Activated CD4-positive, alpha-beta T cell treated with anti-CD3 and anti-CD28 coated beads, Interleukin-2, amount 50 U/mL, for 1 hour (primary cell): Measurements from ENCODE around the gene PTGES2.
"Not testable (repeated sequence)": the region's sequence is repeated elsewhere in the genome, so short reads cannot be mapped to it uniquely, and the experiment has no call there.

Experiments used
- DNase-seq: peaks from one replicate; pipeline ENCODE4 v3.0.0-alpha.2; 2020

The PTGES2 gene

DNA sequence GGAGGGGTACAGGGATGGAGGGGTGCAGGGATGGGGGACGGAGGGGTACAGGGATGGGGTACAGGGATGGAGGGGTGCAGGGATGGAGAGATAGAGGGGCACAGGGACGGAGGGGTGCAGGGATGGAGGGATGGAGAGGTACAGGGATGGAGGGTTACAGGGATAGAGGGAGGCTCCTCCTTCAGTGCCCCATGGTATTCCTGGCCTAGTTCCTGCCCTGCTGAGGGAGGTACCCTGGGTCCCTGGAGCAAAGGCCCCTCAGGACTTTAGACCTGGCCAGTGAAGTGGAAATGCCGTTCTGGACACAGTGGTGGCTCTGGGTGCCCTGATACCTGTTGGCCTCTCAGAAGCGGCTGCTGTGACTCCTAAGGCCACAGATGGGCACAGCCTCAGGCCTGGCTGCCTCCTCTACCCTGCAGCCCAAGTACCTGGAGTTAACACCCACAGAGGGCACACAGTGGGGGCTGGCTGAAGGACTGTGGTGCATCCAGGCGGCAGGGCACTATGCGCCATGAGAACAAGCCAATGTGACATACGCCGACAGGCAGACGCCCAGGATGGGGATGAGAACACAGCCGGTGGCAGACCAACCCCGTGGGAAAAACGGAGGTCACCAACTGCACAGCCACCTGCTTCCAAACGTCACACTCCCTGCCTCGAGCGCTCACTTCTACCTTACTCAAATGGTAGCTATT is 8.4 kb downstream of the PTGES2 start:
- no peak for DNase-seq

DNA sequence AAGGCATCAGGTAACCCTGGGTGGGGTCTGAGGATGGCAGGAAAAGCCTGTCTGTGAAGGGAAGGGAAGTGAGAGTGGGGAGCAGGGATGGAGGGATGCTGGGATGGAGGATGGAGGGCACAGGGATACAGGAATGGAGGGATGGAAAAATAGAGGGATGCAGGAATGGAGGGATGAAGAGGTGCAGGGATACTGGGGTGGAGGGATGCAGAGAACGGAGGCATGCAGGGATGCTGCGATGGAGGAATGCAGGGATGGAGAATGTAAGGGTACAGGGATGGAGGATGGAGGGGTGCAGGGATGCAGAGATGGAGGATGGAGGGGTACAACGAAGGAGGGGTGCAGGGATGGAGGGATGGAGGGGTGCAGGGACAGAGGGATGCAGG is 9.1 kb downstream of the PTGES2 start:
- DNase-seq = no peak

DNA sequence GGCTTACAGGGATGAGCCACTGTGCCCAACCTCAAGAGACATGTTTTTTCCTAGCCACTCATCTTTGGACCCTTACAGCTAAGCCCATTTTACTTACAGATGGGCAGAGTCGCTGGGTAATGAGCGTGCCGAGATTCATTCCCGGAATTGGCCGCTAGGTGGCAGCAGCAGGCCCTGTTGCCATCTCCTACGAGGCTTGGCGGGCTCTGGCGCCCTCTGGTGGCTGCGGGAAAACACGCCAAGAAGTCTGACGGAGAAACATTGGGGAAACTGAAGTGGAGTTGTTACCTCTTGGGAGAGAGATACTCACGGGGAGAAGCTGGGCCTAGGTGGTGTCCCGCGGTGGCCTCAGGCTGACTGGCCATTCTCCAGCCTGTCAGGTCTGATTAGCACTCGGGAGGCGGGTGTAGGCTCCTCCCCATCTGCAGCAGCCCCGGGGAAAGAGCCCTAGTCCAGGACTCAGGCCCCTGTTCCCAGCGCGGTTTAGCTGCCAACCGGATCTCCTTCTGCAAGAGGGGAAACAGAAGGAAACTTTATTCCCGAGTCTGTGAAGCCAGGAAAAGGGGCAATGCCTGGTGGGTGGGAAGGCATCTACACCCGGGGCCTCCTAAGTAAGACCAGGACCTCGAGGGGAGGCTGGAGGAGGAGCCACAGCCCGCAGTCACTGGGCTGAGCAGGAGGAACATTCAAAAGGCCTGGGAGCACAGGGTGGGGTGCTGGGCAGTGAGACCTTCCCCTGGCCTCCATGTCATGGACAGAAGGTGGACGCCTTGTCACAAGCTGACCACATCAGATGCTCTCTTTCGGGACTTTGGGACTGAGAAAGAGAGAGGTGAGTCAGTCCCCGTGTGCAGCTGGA is 9.7 kb downstream of the PTGES2 start:
- peak; percentile 99 for DNase-seq

DNA sequence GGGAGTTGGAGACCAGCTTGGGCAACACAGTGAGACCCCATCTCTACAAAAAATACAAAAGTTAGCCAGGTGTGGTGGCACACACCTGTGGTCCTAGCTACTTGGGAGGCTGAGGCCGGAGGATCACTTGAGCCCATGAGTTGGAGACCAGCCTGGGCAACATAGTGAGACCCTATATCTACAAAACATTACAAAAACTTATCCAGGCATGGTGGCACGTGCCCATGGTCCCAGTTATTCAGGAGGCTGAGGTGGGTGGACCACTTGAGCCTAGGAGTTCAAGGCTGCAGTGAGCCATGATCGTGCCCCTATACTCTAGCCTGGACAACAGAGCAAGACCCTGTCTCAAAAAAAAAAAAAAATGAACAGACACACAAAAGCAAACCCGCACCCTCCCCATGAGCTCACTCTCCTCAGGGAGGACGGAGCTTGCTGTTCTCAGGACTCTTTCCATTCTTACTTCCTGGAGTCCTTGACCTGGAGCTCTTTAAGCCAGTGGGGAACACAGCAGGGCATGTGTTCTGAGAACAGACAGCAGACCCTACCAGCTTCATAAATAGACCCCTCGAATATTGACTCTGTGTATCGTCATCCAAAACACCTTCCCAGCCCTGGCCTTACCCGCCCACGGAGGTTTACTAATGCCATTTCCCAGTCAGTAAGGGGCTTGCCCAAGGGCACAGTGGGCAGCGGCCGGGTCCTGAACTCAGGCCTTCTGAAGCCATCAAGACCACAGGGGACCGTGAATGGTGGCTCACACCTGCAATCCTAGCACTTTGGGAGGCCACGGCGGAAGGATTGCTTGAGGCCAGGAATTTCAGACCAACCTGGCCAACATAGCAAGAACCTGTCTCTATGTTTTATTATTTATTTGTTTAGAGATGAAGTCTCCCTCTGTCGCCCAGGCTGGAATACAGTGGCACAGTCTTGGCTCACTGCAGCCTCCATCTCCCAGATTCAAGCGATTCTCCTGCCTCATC is 11.1 kb downstream of the PTGES2 start:
- DNase-seq = no peak

DNA sequence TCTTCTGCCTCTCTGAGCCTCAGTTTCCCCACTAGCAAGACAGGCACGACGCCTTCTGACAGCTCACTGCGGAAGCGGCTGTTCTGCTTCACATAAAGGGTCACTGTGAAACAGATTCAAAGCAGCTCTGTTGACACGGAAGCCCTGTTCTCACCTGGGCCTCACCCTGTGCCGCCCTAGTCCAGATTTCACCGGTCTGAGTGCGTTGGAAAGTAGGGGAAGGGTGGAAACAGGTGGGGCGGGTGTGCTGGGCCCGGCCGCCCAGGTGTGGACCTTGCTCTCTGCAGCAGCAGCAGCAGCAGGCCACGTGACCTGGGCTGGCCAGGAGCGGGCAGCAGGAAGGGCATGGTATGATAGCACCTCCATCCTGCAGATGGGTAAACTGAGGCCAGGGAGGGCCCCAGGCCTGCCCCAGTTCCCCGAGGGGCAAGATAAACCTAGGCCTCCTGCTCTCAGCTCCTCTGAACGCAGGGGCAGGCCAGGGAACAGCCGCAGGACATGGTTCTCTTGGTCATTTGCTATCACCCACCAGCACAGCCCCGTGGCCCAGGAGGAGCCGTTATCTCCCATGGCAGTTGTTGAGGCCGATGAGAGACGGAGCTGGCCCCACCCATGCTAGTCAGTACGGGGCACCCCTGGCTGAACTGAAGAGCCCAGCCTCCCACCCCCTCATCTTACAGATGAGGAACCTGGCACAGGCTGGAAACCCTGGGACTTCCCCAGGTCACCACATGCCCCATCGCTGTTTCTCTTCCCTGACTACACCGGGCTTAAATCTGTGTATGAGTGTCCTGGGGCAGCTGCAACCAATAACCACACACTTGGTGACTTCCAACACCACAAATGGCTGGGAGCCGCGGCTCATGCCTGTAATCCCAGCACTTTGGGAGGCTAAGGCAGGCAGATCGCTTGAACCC is 12.1 kb downstream of the PTGES2 start:
- DNase-seq = no peak

DNA sequence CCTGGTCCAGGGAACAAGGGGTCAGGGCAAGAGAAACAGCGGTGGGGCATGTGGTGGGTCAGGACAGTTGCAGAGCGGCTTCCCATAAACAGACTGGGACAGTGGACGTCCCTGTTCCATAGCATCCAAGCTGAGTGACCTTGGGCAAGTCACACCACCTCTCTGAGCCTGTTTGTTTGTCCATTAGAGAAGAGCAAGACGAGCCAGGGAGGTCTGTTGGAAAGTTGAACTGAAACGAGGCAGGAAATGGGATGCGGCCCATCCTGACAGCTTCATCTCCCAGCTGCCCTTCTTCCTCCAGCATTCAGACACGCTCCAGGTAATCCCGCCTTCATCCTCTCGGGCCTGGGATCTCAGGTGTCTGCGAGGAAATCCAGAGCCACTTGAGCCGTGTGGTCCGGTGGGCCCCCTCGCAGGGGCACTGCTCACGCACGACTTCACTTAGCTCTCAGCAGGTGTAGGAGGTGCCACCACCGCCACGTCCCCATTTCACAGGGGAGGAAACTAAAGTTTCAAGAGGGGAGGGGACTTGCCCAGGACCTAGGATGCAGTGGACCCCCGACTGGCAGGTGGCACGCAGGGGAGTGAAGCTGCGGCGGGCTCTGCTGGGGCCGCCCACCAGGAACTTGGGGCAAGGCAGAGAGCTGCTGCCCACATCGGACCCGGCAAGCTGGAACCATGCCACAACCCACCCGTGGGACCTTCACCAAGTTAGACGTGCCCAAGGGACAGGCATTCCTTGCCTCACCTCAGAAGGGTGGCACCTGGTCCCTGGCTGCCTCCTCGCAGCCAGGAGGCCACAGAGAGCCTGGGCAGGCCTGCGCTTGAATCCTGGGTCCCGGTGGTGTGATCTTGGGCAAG is 13.0 kb downstream of the PTGES2 start:
- DNase-seq = no peak

DNA sequence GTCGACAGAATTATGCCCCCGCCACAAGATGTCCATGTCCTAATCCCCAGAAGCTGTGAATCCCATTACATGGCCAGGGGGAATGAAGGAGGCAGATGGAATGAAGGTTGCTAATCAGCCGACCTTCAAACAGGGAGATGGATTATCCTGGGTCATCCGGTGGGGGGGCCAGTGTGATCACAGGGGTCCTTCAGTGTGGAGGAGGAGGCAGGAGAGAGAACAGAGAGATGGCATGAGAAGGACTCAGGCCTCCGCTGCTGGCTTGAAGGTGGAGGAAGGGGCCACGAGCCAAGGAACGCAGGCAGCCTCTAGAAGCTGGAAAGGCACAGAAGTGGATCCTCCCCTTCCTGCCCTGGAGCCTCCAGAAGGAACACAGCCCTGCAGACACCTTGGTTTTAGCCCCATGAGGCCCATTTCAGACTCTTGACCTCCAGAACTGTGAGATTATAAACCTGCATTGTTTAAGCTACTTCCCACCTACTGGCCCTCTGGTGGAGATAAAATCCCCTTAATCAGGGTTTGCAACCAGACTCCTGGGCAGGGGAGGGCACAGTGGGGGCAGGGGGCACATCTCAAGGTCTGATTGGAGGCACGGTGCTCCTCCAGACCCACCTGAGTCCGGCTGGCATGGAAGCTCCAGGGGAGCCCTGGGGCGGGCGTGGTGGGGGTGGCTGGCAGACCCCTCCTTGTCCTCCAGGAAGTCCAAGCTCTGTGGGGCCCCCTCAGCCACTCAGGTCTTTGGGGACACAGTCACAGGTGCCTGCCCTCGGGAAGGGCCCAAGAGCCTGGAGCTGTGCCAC is 13.8 kb downstream of the PTGES2 start:
- DNase-seq = no peak

DNA sequence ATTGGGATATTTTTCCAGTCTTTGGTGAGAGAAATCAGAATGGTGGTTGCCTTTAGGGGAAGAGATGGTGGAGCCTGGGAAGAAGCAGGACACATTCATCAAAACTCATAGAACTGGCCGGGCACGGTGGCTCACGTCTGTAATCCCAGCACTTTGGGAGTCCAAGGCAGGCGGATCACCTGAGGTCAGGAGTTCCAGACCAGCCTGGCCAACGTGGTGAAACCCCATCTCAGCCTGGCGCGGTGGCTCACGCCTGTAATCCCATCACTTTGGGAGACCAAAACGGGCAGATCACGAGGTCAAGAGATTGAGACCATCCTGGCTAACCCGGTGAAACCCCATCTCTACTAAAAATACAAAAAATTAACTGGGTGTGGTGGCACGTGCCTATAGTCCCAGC is 15.8 kb downstream of the PTGES2 start:
- not testable (repeated sequence) for DNase-seq

DNA sequence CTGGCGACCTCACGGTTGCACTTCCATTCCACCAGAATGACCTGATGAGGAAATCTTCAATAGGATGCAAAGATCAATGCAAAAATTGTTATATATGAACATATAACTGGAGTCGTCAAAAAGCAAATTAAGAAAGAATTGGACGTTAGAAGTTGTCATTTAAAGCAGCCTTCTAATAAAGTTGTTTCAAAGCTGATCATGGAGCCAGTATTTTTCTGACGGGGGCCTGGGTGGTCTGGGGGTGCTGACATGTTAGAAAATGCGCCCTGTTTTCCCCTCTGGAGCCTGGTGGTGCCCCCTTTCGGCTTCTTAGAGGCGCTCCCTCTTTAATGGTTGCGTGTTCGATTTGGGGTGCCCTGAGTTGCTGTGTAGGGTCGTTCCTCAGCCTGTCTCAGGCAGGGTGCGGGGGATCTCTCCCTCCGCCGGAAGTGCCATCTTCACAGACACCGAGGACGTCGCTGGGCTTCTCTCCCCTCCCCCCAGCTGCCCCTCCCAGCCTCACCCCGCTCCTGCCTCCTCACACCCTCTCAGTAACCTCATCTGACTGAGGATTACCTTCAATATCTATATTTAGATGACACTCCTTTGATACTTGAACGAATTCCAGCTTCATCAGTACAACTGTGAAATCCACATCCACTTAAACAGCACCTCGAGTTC is 18.3 kb downstream of the PTGES2 start:
- no peak for DNase-seq

DNA sequence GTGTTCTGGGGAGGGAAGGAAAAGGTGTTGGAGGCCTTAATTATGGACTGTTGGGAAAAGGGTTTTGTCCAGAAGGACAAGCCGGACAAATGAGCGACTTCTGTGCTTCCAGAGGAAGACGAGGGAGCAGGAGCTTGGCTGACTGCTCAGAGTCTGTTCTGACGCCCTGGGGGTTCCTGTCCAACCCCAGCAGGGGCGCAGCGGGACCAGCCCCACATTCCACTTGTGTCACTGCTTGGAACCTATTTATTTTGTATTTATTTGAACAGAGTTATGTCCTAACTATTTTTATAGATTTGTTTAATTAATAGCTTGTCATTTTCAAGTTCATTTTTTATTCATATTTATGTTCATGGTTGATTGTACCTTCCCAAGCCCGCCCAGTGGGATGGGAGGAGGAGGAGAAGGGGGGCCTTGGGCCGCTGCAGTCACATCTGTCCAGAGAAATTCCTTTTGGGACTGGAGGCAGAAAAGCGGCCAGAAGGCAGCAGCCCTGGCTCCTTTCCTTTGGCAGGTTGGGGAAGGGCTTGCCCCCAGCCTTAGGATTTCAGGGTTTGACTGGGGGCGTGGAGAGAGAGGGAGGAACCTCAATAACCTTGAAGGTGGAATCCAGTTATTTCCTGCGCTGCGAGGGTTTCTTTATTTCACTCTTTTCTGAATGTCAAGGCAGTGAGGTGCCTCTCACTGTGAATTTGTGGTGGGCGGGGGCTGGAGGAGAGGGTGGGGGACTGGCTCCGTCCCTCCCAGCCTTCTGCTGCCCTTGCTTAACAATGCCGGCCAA is 19.1 kb downstream of the PTGES2 start:
- DNase-seq = no peak

DNA sequence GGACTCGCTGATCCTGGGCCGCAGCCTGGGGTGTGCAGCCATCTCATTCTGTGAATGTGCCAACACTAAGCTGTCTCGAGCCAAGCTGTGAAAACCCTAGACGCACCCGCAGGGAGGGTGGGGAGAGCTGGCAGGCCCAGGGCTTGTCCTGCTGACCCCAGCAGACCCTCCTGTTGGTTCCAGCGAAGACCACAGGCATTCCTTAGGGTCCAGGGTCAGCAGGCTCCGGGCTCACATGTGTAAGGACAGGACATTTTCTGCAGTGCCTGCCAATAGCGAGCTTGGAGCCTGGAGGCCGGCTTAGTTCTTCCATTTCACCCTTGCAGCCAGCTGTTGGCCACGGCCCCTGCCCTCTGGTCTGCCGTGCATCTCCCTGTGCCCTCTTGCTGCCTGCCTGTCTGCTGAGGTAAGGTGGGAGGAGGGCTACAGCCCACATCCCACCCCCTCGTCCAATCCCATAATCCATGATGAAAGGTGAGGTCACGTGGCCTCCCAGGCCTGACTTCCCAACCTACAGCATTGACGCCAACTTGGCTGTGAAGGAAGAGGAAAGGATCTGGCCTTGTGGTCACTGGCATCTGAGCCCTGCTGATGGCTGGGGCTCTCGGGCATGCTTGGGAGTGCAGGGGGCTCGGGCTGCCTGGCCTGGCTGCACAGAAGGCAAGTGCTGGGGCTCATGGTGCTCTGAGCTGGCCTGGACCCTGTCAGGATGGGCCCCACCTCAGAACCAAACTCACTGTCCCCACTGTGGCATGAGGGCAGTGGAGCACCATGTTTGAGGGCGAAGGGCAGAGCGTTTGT is 19.9 kb downstream of the PTGES2 start:
- DNase-seq = no peak

DNA sequence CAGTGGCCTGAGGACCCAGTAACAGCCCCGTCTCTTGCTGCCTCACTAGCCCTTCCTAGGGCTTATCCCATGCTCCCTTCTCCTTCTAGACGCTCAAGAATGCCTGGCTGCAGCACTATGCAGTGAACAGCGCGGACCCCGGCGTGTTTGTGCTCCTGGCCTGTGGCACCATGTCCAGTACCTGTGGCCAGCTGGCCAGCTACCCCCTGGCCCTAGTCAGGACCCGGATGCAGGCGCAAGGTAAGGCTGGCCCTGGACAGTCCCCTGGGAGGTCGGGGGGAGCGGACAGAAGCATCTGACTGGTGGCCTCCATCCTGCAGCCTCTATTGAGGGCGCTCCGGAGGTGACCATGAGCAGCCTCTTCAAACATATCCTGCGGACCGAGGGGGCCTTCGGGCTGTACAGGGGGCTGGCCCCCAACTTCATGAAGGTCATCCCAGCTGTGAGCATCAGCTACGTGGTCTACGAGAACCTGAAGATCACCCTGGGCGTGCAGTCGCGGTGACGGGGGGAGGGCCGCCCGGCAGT is 20.5 kb downstream of the PTGES2 start:
- DNase-seq = no peak

DNA sequence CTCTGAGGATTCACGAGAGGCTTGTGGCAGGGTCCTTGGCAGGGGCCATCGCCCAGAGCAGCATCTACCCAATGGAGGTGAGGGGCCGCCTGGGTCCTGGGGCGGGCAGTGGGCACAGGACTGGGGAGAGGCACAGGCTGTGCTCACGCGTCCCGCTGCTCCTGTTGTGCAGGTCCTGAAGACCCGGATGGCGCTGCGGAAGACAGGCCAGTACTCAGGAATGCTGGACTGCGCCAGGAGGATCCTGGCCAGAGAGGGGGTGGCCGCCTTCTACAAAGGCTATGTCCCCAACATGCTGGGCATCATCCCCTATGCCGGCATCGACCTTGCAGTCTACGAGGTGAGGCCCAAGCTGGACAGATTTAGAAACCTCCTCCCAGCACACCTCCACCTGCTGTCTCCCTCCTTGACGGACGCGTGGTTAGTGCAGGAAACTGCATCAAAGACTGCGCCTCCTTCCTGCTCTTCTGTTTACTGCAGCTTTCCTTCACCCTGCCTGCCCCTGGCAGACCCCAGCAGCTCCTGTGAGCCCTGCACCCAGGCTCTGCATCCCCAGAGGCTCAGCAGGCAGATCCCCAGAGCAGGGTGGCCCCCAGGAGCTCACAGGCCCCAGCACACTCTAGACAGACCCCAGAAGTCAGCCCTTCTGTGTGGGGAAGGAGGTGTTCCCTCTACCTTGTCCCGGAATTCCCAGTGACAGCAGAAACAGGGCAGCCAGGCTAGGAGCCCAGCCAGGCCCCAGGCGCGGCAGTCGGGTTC is 21.2 kb downstream of the PTGES2 start:
- DNase-seq = no peak

DNA sequence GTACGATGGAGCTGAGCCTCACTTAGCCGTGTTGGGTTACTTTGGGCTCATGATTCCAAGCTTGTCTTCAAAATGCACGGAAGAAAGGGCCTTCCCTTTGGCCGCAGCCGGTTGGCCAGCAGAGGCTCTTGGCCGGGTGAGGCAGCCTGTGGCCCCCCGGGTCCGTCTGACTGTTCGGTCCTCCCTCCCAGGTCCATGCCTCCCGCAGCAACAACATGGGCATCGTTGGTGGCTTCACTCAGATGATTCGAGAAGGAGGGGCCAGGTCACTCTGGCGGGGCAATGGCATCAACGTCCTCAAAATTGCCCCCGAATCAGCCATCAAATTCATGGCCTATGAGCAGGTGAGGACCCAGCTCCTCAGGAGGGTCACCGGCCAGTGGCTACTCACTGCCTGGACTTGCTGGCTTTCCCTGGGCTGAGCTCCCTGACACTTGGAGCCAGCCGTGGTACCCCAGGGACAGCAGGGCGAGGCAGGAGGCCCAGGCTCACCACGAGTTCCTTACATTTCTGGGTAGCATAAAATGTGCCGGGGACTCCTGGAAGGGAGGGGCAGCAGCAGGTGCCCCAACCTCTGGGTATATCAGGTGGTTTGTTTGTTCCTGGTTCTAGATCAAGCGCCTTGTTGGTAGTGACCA is 21.9 kb downstream of the PTGES2 start:
- no peak for DNase-seq

DNA sequence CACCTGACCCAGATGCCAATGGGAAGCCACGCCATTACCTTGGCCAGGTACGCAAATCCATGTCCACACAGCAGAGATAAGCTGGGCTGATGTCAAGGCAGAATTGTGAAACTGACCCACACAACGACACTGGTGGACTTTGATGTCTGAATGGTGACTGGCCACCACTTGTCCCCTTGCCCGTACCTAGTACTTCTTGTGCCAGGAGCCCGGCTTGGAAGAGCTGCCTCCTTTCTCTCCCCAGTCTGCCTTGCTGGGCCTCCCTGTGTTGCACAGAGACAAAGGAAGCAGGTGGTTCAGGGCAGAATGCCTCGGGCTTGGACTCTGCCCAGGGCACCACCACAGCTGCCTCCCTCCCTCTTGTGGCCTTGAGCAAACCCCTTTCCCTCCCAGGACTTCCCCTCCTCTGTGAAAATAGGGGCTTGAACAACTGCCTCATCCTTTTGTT is 23.3 kb downstream of the PTGES2 start:
- no peak for DNase-seq

DNA sequence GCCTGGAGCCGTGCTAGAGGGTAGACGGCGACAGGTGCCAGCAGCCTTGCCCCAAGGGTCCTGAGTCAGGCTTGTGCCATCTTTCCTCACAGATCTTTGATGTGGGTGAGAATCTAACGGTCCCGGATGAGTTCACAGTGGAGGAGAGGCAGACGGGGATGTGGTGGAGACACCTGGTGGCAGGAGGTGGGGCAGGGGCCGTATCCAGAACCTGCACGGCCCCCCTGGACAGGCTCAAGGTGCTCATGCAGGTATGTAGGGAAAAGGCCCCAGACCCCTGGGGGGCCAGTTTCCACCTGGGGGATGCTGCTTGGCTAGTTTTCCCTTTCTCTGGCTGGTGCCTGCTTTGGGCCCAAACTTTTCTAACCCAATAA is 24.0 kb downstream of the PTGES2 start:
- peak; percentile 42 for DNase-seq
